Mesendoderm (in vitro differentiated cells): ENCODE data around the gene ZBED1.
"Not testable (repeated sequence)": the region's sequence is repeated elsewhere in the genome, so short reads cannot be mapped to it uniquely, and the experiment has no call there.

Experiments
- DNase-seq: peaks from one replicate; pipeline ENCODE4 v3.0.0; 2013
- H2AK5ac ChIP-seq: 2 replicates; pipeline ENCODE4 v1.6.1; 2013; ENCODE audit warnings: low read length, inconsistent platforms
- H2BK120ac ChIP-seq: 2 replicates; pipeline ENCODE4 v1.6.1; 2013; ENCODE audit warnings: low read depth, mild to moderate bottlenecking, low read length, moderate library complexity, mixed read lengths
- H2BK15ac ChIP-seq: replicated peaks from 2 replicates; pipeline ENCODE4 v1.6.1; 2013; ENCODE audit warnings: low read depth, mild to moderate bottlenecking, moderate library complexity
- H2BK5ac ChIP-seq: 2 replicates; pipeline ENCODE4 v1.6.1; 2013; ENCODE audit warnings: low read length, inconsistent platforms
- H3K18ac ChIP-seq: 2 replicates; pipeline ENCODE4 v1.6.1; 2013; ENCODE audit warnings: mild to moderate bottlenecking, low read length, mixed read lengths
- H3K23ac ChIP-seq: one replicate; pipeline ENCODE4 v1.6.1; 2013; ENCODE audit warnings: low read length
- H3K27ac ChIP-seq: 2 replicates; pipeline ENCODE4 v1.5.1; 2013; ENCODE audit warnings: low read depth, mild to moderate bottlenecking, inconsistent platforms, low read length, moderate library complexity
- H3K27me3 ChIP-seq: 2 replicates; pipeline ENCODE4 v1.6.1; 2013; ENCODE audit warnings: low read length, control low read depth, mild to moderate bottlenecking, inconsistent platforms; ENCODE audit not compliant: insufficient read depth, poor library complexity
- H3K36me3 ChIP-seq: 2 replicates; pipeline ENCODE4 v1.6.1; 2013; ENCODE audit warnings: low read length, inconsistent platforms; ENCODE audit not compliant: control insufficient read depth, insufficient read depth
- H3K4ac ChIP-seq: one replicate; pipeline ENCODE4 v1.6.1; 2013; ENCODE audit warnings: low read depth, mild to moderate bottlenecking, low read length, moderate library complexity
- H3K4me1 ChIP-seq: 2 replicates; pipeline ENCODE4 v1.6.1; 2013; ENCODE audit warnings: low read depth, low read length, inconsistent platforms; ENCODE audit not compliant: control insufficient read depth
- H3K4me2 ChIP-seq: 2 replicates; pipeline ENCODE4 v1.6.1; 2013; ENCODE audit warnings: low read length
- H3K4me3 ChIP-seq: 2 replicates; pipeline ENCODE4 v1.5.1; 2013; ENCODE audit warnings: mild to moderate bottlenecking, low read length
- H3K56ac ChIP-seq: one replicate; pipeline ENCODE4 v1.6.1; 2013; ENCODE audit warnings: low read length
- H3K79me1 ChIP-seq: 2 replicates; pipeline ENCODE4 v1.6.1; 2013; ENCODE audit warnings: low read length, inconsistent platforms
- H3K79me2 ChIP-seq: 2 replicates; pipeline ENCODE4 v1.6.1; 2013; ENCODE audit warnings: mild to moderate bottlenecking, low read length; ENCODE audit not compliant: control insufficient read depth, insufficient read depth
- H3K9ac ChIP-seq: 2 replicates; pipeline ENCODE4 v1.6.1; 2013; ENCODE audit warnings: low read length, inconsistent platforms
- H4K5ac ChIP-seq: one replicate; pipeline ENCODE4 v1.6.1; 2013; ENCODE audit warnings: low read length
- H4K8ac ChIP-seq: one replicate; pipeline ENCODE4 v1.6.1; 2013; ENCODE audit warnings: low read depth, mild to moderate bottlenecking, control low read depth, low read length, moderate library complexity
- WGBS: extraction: QIAGEN DNeasy Blood & Tissue Kit; methylation state at CpG from one replicate; pipeline ENCODE4 v1.1.7; 2013; ENCODE audit warnings: low lambda C conversion rate, missing lambda C conversion rate; ENCODE audit not compliant: insufficient coverage; ENCODE audit errors: extremely low coverage; 5-methylcytosine and 5-hydroxymethylcytosine counted together

The ZBED1 gene

DNA sequence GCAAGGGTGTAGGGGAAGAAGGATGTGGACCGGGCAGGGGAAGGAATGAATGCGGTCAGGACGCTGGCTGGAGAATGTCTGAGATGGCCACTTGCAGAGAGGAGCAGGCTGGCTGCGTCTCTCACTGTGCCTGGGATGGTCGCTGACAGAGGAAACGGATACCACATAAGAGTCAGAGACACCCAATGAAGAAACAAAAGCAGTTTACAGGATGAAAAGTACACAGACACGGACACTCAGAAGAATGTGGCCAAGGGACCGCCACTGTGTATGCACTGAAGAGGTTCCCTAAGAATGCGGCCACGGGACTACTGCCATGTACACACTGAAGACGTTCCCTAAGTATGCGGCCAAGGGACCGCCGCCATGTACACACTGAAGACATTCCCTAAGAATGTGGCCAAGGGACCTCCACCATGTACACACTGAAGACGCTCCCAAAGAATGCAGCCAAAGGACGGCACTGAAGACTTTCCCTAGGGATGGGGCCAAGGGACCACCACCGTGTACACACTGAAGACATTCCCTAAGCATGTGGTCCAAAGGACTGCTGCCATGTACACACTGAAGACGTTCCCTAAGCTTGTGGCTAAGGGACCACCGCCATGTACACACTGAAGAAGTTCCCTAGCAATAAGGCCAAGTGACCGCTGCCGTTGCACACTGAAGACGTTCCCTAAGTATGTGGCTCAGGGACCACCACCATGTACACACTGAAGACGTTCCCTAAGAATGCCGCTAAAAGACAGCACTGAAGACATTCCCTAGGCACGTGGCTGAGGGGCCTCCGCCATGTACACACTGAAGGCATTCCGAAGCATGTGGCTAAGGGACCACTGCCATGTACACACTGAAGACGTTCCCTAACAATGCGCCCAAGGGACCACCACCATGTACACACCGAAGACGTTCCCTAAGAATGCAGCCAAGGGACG lies 32.2 kb downstream of the ZBED1 start:
- Histone ChIP-seq H3K4me1 (no peaks in the 10 kb centered on the region), H3K9ac (no peak overlapping the region), H3K79me2 (peaks cover 17% of the 10 kb centered on the region), H3K4me2 (no peak overlapping the region), H3K27me3 (no peaks in the 10 kb centered on the region), H2BK5ac (no peak overlapping the region), H2BK120ac (no peak overlapping the region), H3K36me3 (no peaks in the 10 kb centered on the region), H4K5ac (no peak overlapping the region), H3K27ac (no peak overlapping the region), H3K4ac (no peak overlapping the region), H3K23ac (no peak overlapping the region), H4K8ac (no peak overlapping the region), H3K18ac (no peak overlapping the region), H3K79me1 (peaks cover 26% of the 10 kb centered on the region), H3K4me3 (no peak overlapping the region), H2AK5ac (no peak overlapping the region), H3K56ac (no peak overlapping the region), H2BK15ac (no peak overlapping the region)
- no CpG with 5 or more reads among the region's 32 CpGs for WGBS
- DNase-seq = no peak

DNA sequence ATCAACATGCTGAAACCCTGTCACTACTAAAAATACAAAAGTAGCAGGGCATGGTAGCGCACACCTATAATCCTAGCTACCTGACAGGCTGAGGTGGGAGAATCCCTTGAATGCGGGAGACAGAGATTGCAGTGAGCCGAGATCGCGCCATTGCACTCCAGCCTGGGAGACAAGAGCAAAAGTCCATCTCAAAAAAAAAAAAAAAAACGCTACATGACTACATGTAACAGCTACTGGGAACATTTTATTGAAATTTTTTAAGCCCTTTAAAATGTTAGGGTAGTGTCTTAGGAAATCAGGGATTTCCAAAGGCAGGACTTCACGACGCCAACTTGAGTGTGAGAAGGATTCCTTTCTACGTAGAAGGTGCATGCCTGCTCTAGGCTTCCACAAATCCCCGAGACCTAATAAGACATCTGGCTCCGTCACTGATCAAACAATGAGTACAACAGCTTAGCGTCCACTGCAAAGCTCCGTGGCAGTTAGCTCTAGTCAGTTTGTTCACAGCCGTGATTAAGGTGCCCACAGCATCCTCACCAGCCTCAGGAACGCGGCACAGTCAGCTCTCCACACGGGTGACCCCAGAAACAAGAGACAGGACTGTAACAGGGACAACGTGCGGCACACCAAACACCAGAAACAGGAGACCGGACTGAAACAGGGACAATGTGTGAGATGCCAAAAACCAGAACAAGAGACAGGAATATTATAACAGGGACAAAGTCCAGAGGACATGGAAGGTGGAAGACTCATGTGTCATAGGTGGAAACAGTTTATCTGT lies 33.7 kb downstream of the ZBED1 start:
- H4K8ac ChIP-seq = no peak overlapping the region
- no peak overlapping the region for H3K4ac ChIP-seq
- H3K9ac ChIP-seq = no peak overlapping the region
- no peaks in the 10 kb centered on the region for H3K27me3 ChIP-seq
- no CpG with 5 or more reads among the region's 20 CpGs for WGBS
- no peak overlapping the region for H2BK5ac ChIP-seq
- H3K4me3 ChIP-seq = no peak overlapping the region
- H3K4me2 ChIP-seq = no peak overlapping the region
- no peak overlapping the region for H4K5ac ChIP-seq
- H2BK15ac ChIP-seq = no peak overlapping the region
- no peak overlapping the region for H3K27ac ChIP-seq
- no peak overlapping the region for H3K23ac ChIP-seq
- H3K56ac ChIP-seq = no peak overlapping the region
- peaks cover 25% of the 10 kb centered on the region for H3K79me1 ChIP-seq
- H3K18ac ChIP-seq = no peak overlapping the region
- H2BK120ac ChIP-seq = no peak overlapping the region
- peaks cover 2% of the 10 kb centered on the region for H3K4me1 ChIP-seq
- no peak overlapping the region for H2AK5ac ChIP-seq
- no peaks in the 10 kb centered on the region for H3K36me3 ChIP-seq
- peaks cover 17% of the 10 kb centered on the region for H3K79me2 ChIP-seq
- no peak for DNase-seq

- Histone ChIP-seq H3K4me1 (peaks cover 2% of the 10 kb centered on the region), H3K4me3 (no peak overlapping the region)
- WGBS = no CpG with 5 or more reads among the region's 15 CpGs
These were observed 36.1 kb downstream of the ZBED1 start for GRCh38 chrX:2464677-2465166.

DNA sequence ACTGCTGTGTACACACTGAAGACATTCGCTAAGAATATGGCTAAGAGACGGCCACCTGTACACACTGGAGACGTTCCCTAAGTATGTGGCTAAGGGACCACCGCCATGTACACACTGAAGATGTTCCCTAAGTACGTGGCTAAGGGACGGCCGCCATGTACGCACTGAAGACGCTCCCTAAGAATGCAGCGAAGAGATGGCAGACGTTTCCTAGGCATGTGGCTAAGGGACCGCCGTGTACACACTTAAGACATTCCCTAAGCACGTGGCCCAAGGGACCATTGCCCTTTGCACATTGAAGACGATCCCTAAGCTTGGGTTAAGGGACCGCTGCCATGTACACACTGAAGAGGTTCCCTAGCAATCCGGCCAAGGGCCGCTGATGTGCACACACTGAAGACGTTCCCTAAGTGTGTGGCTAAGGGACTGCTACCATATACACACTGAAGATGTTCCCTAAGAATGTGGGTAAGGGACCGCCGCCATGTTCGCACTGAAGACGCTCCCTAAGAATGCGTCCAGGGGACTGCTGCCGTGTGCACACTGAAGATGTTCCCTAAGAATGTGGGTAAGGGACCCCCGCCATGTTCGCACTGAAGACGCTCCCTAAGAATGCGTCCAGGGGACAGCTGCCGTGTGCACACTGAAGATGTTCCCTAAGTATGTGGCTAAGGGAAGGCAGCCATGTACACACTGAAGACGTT lies 36.7 kb downstream of the ZBED1 start:
- Histone ChIP-seq H4K8ac (no peak overlapping the region), H3K4me3 (no peak overlapping the region), H2BK15ac (no peak overlapping the region), H3K4me2 (no peak overlapping the region), H3K4ac (no peak overlapping the region), H2BK5ac (no peak overlapping the region), H3K18ac (no peak overlapping the region), H2BK120ac (no peak overlapping the region), H3K4me1 (peaks cover 2% of the 10 kb centered on the region), H3K79me1 (peaks cover 18% of the 10 kb centered on the region), H3K56ac (no peak overlapping the region), H3K27me3 (no peaks in the 10 kb centered on the region), H3K79me2 (peaks cover 14% of the 10 kb centered on the region), H3K23ac (no peak overlapping the region), H3K36me3 (no peaks in the 10 kb centered on the region), H3K9ac (no peak overlapping the region), H4K5ac (no peak overlapping the region), H3K27ac (no peak overlapping the region), H2AK5ac (no peak overlapping the region)
- peak; percentile 78 for DNase-seq
- no CpG with 5 or more reads among the region's 31 CpGs for WGBS

More at GRCh38 chrX:2464677-2465166, 36.1 kb downstream of the ZBED1 start:
- H2BK15ac ChIP-seq = no peak overlapping the region
- H2BK120ac ChIP-seq = no peak overlapping the region
- no peak overlapping the region for H4K8ac ChIP-seq
- H3K56ac ChIP-seq = no peak overlapping the region
- H3K36me3 ChIP-seq = no peaks in the 10 kb centered on the region
- H3K4me2 ChIP-seq = no peak overlapping the region
- peaks cover 16% of the 10 kb centered on the region for H3K79me2 ChIP-seq
- no peak overlapping the region for H3K27ac ChIP-seq
- no peak overlapping the region for H3K18ac ChIP-seq
- H2AK5ac ChIP-seq = no peak overlapping the region
- DNase-seq = peak; percentile 69
- H3K9ac ChIP-seq = no peak overlapping the region
- no peak overlapping the region for H2BK5ac ChIP-seq
- no peak overlapping the region for H3K23ac ChIP-seq
- peaks cover 21% of the 10 kb centered on the region for H3K79me1 ChIP-seq
- H4K5ac ChIP-seq = no peak overlapping the region
- no peaks in the 10 kb centered on the region for H3K27me3 ChIP-seq
- no peak overlapping the region for H3K4ac ChIP-seq

DNA sequence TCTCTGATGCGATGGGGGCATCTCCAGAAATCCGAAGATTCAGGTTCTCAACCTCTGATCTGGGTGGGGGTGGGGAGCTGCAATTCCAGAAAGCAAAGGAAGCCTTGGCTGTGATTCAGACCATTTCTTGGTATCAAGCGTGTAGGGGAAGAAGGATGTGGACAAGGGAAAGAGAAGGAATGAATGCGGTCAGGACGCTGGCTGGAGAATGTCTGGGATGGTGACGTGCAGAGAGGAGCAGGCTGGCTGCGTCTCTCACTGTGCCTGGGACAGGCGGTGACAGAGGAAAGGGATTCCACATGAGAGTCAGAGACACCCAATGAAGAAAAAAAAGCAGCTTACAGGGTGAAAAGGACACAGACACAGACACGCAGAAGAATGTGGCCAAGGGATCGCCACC lies 37.3 kb downstream of the ZBED1 start:
- H3K18ac ChIP-seq, H2BK5ac ChIP-seq, H3K4me2 ChIP-seq, H3K4me3 ChIP-seq, H3K23ac ChIP-seq, H3K27me3 ChIP-seq, H2BK120ac ChIP-seq, H4K5ac ChIP-seq, H2AK5ac ChIP-seq, H2BK15ac ChIP-seq, DNase-seq, H3K27ac ChIP-seq, H3K4me1 ChIP-seq, H4K8ac ChIP-seq, H3K4ac ChIP-seq, H3K9ac ChIP-seq, H3K56ac ChIP-seq, H3K36me3 ChIP-seq: not testable (repeated sequence)
- Histone ChIP-seq H3K79me1 (peaks cover 18% of the 10 kb centered on the region), H3K79me2 (peaks cover 14% of the 10 kb centered on the region)
- no CpG with 5 or more reads among the region's 10 CpGs for WGBS
